Fibroblast of villous mesenchyme (primary cell): ENCODE data around the gene SKIC3. TPM values are rescaled to one million over a fixed set of nuclear protein-coding genes. Genes with fewer than 3 reads are reported as not detected.

Experiments used
- DNase-seq: peaks from one replicate; pipeline ENCODE4 v3.0.0-alpha.2; 2010; ENCODE audit warnings: low read depth
- H3K4me3 ChIP-seq: 2 replicates; pipeline ENCODE4 v1.5.1; 2011; ENCODE audit warnings: low read depth, mild to moderate bottlenecking, low read length
- CTCF ChIP-seq: IDR thresholded peaks from 2 replicates; pipeline ENCODE4 v1.5.1; 2012; ENCODE audit warnings: low read depth, mild to moderate bottlenecking, low read length; ENCODE audit not compliant: insufficient read depth
- total RNA-seq: library from RNA; depleted of rRNA; stranded (reverse); fragments of >200 nt; gene quantifications from 2 replicates; pipeline ENCODE4 v1.2.3, GENCODE V29; 2012

SKIC3 gene
- total RNA-seq = 144 and 191 TPM in 2 replicates

DNA sequence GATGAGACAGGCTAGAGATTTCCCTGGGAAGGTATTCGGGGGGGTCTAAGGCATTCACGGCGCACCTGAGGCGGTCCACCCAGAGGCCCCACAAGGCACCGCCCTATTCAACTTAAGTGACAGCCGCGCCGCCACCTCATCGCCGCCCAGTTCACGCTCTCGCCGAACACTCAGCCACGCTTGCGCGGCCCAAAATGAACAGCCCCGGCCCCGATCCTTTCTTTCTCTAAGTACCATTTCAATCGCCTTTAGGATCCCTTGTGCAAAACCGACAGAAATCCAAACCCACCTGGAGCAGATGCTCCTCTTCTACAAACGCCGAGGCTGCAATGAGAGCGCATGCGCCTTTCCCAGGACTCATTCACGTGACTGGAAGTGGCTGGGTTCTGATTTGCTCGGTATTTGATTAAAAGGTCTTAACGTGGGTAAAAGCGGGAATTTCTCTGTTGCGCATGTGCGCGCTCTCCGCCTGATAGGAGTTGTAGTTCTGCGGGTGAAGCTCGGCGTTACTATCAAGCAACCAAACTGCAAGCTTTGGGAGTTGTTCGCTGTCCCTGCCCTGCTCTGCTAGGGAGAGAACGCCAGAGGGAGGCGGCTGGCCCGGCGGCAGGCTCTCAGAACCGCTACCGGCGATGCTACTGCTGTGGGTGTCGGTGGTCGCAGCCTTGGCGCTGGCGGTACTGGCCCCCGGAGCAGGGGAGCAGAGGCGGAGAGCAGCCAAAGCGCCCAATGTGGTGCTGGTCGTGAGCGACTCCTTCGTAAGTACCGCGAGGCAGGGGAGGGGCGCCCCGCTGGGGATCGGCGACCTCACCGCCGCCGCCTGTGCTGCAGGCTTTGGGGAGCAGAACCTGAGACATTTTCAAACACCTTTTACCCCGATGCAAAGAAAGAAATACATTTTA lies at the start of gene SKIC3, which contains the start of gene ARSK:
TSS of gene SKIC3 (minus strand) at position 331 of the 902 bp plus-strand sequence. CDS start 7,827 bp downstream, outside the sequence.
TSS of gene ARSK (plus strand) at position 455 of the 902 bp plus-strand sequence. CDS start at position 633, 178 bp downstream.
- TF ChIP-seq CTCF = peak; percentile 44
- DNase-seq = peak; percentile 99
- H3K4me3 ChIP-seq = peak within 1 kb of the TSS; percentile 97

DNA sequence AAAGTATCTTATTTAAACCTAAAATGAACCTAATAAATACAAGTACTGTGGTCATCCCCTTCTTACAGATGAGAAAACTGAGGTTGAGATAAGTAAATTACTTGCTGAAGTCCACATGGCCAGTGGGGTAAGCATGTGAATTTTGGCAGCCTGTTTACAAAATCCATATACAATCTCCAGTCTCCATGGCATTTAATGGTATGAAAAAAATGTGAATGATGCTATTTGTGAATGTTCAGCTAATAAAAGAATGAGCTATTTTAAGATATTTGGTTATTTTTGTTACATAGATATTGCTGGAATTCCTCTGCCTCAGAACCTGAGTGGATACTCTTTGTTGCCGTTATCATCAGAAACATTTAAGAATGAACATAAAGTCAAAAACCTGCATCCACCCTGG lies 45.8 kb upstream of the SKIC3 start:
- TF ChIP-seq CTCF = no peak
- DNase-seq = no peak
- H3K4me3 ChIP-seq = no peak overlapping the region

- TF ChIP-seq CTCF = no peak
- DNase-seq = no peak
- no peak overlapping the region for H3K4me3 ChIP-seq
These were observed 44.5 kb upstream of the SKIC3 start for GRCh38 chr5:95599252-95599651.

GRCh38 chr5:95595289-95595931 lies 40.6 kb upstream of the SKIC3 start:
- H3K4me3 ChIP-seq = no peak overlapping the region
- no peak for DNase-seq
- TF ChIP-seq CTCF = no peak

DNA sequence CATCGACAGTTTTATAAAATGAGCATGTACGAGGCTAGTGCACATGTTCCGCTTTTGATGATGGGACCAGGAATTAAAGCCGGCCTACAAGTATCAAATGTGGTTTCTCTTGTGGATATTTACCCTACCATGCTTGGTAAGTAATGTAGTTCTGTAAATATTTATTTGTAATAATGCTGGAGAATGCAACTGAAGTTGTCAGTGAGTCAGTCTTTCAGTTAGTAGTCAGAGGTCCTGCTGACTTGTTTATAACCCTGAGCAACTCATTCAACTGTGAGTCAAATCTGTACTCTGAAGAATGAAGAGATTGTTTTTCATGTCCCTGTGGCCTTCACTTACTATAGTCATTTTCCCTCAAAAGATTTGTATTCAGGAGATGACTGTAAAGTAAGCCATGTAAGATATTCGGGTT lies 36.7 kb upstream of the SKIC3 start:
- no peak for TF ChIP-seq CTCF
- no peak overlapping the region for H3K4me3 ChIP-seq

GRCh38 chr5:95590880-95591279 lies 36.1 kb upstream of the SKIC3 start:
- TF ChIP-seq CTCF = no peak
- peak; percentile 26 for DNase-seq
- H3K4me3 ChIP-seq = no peak overlapping the region

More for the DNA sequence above, 36.7 kb upstream of the SKIC3 start:
- peak; percentile 66 for DNase-seq
